ENCODE data around the gene USP9X.
"Not testable (repeated sequence)": the region's sequence is repeated elsewhere in the genome, so short reads cannot be mapped to it uniquely, and the experiment has no call there.

Gene USP9X

DNA sequence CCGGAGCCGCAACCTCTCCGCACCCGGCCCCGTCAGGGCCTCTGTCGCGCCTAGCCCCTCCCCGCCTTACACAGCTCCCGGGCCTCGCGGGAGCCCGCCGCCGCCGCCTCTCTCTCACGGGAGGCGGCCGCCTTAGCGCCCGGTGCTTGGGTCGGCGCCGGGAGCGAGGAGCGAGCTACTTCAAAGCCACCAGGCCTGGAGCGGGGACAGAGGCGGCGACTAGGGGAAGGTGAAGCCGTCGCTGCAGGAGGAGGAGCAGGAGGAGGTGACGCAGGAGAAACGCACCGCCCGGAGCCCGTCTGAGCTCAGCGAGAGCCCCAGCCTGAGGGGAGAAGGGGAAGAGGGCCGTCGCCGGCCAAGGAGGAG, 250 bp downstream of the USP9X start:
- peak; percentile 18 to 29 for DNase-seq (ENCODE audit: low read depth in 1 of 2, low spot score in 1 of 2)

DNA sequence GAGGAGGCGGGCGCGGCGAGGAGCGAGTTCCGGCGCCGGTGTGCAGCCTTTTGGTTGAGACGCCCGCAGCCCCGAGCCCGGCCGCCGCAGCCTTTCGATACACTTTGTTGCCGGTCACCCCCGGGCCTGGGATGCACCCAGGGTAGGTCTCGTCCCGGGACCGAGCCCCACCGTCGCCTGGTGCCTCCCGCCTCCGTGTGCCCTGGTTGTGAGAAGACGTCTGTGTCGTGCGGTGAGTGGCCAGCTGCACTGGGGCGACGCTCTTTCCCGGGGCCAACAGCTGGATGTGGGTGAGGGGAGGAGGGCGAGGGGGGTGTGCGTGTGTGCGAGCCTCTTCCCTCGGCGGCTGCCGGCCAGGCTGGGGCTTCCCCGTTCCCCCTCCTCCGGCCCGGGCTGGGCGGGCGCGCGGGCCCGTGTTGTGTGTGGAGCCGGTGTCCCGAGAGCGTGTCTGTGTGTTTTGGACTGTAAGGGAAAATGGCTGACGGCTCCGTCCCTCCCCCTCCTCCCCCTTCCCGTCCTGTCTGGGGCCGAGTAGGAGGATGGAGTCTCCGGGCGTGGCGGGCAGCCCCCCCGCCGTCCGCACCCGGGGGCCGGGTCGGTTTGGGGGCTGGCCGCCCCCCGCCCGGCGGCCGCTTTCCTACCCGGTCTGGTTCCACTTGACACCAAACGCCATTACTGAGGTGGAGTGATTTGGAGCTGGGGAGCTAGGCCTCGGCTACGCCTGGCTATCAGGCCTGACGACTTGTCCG, 807 bp downstream of the USP9X start:
- DNase-seq (ENCODE audit: low read depth in 1 of 2, low spot score in 1 of 2) = peak; percentile 8 to 10

DNA sequence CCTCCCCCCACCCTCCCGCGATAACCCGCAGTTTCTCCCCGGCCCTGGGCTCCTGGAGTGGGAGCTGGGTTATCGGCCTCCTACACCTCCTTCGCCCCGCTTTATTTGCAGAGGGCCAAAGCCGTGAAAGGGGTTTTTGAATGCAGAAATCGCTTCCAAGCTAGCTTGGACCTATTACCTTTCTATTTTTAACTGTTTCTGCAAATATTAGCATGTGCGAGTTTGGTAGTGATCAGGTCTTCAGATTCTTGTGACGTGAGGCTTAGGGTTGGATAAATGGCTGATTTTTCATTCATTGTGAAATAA, 1.3 kb downstream of the USP9X start:
- DNase-seq (ENCODE audit: low read depth in 1 of 2, low spot score in 1 of 2) = no peak

DNA sequence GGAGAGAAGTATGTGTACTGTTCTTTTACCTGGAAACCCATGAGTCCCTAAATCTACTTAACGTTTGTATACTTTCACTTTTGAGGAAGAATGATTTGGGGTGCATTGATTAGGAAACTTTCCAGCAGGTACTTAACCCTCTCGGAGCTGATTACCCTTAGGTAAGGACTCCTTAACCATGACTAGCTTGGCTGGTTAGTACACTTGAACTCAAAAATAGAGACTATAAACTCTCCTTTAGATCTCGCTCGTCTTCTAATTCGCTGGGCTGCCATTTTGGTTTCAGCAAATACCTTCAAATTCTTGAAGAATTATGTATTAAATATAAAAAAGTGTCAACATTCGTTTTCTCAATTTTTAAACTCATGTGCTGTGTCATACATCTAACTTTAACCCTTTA, 2.0 kb downstream of the USP9X start:
- no peak for DNase-seq (ENCODE audit: low read depth in 1 of 2, low spot score in 1 of 2)

DNA sequence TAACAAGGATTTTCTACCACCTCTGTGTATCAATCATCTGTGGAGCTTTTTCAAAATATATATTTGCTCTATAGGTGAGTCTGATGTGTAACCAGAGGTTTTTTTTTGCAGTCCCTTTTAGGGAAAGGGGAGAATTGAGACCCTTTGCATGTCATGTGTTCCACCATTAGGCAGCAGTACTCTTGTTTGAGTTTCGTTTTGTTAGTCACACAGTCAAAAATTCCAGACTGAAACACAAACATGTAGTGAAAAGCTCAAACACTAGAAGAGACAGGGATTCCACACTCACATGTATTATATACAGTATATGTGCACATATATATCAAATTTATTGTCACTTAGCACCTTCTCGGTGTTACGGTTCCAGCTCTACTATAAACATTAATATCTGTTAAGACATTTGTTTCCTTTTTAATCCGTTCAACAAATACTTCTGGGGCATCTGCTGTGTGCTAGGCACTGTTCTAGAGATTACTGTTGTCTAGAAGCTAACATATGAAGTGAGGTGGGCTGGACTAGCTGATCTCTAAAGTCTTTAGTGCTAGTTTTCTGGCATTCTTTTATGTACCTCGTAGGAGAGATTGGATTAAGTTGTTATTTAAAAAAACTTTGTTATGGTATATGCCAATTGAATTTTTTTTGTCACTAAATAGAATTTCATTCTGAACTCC, 5.5 kb downstream of the USP9X start:
- DNase-seq (ENCODE audit: low read depth in 1 of 2, low spot score in 1 of 2) = no peak

DNA sequence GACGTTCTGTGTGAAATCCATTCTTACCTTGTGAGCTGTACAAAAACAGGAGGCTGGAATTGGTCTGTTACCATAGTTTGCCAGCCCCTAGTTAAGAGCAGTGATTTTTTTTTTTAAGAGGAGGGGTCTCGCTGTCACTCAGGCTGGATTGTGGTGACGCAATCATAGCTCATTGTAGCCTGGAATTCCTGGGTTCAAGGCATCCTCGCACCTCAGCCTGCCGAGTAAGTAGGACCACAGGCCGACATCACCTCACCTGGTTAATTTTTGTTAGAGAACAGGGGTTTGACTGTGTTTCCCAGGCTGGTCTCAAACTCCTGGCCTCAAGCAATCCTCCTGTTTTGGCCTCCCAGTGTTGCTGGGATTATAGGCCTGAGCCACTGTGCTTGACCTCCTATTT, 7.5 kb downstream of the USP9X start:
- no peak for DNase-seq (ENCODE audit: low read depth in 1 of 2, low spot score in 1 of 2)

DNA sequence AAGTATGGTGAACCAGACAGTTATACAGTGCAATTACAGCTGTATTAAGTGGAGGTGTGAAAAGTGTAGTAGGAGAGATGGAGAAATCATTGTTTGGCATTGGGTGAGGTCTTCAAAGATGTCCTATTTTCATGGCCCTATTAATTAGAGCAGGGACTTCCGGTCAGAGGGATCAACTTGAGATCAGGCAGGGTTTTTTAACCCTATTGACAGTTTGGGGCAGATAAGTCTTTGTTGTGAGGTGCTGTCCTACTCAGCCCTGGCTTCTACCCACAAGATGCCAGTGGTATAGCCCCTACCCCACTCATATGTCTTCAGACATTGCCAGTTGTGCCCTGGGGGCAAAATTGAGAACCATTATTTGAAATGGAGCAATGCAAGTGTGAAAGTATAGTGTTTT, 9.9 kb downstream of the USP9X start:
- no peak for DNase-seq (ENCODE audit: low read depth in 1 of 2, low spot score in 1 of 2)

DNA sequence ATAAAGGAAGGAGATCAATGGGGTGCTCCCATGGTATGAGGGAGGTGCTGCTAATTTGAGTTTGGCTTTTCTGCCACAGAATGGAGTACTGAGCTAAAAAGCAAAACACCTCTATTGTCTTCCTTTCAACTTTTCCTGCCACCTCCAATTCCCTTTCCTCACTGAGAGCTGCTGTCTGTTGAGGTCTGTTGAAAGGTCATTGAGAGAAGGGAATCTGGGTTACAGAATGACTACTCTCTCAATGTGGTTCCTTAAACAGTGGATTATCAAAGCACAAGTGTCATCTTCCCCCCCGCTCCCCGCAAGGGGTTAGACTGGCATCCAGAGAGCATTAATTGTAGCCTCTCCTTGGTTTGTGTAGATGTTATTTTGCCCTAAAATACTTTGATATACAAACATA, 10.7 kb downstream of the USP9X start:
- no peak for DNase-seq (ENCODE audit: low read depth in 1 of 2, low spot score in 1 of 2)

DNA sequence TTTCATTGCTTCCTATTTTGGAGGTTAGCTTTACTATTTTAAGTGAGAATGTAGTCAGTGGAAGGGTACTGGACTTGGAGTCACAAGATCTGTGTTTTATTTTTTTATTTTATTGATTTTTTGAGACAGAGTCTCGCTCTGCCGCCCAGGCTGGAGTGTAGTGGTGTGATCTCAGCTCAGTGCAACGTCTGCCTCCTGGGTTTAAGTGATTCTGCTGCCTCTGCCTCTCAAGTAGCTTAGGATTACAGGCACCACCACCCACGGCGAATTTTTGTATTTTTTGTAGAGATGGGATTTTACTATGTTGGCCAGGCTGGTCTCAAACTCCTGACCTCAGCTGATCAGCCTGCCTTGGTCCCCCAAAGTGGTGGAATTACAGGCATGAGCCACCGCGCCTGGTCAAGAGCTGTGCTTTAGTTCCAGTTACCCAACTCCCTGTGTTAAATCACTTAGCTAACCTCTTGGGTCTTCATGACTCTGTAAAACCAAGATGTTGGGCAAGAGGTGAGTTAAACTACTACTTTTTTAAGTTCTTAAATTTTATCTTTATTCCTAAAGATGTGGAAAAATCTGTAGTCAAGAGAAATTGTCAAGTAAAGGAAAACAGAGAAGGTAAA, 11.2 kb downstream of the USP9X start:
- DNase-seq (ENCODE audit: low read depth in 1 of 2, low spot score in 1 of 2) = no peak

DNA sequence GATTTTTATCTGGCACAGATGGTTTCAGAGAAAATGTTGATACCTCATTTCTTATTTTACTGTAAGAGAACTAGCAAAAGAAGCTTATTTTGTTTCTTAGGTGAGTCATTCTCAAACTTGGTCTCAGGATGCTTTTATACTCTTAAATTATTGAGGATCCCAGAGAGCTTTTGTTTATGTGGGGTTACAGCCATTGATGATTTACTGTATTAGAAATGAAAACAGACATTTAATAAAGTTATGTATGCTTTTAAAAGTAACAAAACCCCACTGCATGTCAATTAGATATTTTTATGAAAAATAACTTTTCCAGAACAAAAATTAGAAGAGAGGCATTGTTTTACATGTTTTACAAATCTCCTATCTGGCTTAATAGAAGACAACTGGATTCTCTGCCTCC, 12.1 kb downstream of the USP9X start:
- no peak for DNase-seq (ENCODE audit: low read depth in 1 of 2, low spot score in 1 of 2)

DNA sequence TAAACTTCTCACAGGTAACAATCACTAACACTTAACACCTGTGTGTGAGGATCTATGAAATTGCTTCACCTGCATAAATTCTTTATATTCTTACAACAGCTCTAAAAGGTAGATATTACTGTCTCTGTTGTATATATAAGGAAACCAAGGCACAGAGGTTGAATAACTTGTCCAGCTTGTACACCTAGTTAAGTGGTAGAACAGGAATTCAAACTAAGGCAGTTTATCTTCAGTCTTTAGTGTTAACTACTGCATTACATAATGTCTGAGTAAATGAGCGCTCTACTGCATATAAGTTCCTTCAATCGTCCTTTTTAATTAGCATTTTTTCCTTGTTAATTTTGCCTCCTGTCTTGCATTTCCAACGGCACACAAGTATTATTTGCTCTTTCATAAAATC, 15.0 kb downstream of the USP9X start:
- DNase-seq (ENCODE audit: low read depth in 1 of 2, low spot score in 1 of 2) = no peak

DNA sequence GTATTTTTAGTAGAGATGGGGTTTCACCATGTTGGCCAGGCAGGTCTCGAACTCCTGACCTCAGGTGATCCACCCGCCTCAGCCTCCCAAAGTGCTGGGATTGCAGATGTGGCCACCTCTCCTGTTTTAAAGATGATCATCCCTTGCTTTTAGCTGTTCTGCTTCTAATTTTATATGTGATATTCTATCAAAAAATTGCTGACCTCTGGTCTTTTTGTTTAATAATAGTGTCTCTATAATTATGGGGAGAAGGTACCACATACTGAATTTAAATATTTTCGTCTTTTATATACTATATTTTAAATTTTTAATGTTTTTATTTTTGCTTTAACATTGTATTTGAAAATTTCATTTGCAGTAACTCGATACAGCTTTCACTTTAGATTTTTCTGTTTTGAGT, 15.6 kb downstream of the USP9X start:
- DNase-seq (ENCODE audit: low read depth in 1 of 2, low spot score in 1 of 2) = no peak

DNA sequence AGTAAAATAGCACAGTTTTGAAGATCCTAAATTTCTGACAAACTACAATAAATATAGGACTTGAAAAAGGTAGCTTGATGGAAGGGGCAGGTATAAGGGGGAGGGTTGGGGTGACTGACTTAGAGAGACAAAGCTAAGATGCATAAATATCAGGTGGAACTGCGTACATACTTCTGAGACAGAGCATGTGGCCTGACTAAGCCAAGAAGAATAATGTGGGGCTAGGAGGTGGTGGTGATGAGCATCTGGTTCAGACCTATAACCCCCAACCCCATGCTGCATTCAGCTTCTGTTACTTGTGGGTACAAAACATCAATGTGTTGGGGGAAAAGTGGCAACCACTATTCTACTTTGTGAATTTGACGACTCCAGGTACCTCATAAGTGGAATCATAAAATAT, 19.8 kb downstream of the USP9X start:
- no peak for DNase-seq (ENCODE audit: low read depth in 1 of 2, low spot score in 1 of 2)

DNA sequence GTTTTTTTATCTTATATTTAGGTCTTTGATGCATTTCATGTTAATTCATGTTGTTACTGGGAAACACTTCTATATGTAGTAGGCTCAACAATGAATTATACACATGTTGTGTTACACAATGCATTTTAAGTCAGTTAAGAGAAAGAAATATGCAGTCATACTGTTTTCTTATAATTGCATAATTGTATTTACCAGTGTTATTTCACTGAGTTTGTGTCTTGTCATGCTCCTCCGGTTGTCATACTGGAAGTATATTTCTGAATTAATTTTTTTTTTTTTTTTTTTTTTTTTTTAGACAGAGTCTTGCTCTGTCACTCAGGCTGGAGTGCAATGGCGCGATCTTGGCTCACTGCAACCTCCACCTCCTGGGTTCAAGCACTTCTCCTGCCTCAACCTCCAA, 21.0 kb downstream of the USP9X start:
- not testable (repeated sequence) for DNase-seq (ENCODE audit: low read depth in 1 of 2, low spot score in 1 of 2)

DNA sequence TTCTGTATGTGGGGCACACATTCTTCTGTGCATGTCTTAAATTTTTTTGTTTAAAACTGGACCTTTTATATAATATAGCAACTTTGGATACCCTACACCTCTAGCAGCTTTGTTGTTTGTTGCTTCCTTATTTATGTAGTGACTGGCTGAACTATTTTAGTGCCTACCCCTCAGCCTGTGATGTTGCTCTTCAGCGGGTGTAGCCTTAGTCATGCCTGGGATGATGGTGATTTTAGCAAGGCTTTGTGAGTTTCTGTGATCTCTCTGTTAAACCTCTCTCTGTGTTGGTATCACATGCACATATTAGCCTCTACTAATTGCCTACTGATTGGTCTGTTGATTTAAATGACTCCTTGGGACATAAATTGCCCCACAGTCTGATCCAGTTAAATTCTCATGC, 22.8 kb downstream of the USP9X start:
- no peak for DNase-seq (ENCODE audit: low read depth in 1 of 2, low spot score in 1 of 2)

DNA sequence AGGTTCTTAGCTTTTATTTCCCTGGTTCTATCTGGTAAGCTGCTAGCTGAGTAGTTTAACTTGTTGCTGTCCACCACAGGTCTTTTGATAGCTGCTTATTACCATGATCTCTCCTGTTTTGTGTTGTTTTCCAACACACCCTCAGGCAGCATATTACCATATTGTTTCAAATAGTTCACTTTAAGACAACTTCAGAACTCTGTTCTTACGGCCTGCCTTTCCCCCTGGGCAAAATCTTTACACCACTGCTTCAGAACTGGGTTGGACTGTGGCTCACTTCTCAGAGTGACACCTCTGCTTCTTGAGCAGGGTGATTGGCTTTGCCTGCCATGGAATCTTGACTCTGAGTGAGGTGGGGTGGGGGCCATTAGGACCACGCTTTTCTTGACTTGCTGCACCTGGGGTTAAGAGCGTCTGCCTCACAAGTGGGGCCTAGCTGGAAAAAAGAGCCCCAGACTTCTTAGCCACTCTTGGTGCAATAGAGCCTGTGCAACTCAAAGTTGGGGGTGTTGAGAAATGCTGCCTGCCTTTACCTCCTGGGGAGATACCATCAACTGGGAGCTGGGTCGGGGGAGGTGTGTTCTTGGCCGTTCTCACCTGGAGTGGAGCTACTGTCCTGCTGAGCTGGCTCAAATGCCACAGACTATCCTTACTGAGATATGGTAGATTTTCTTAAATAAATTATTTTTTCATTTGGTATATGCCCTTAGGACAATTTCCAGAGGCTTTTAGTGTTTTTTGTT, 23.4 kb downstream of the USP9X start:
- DNase-seq (ENCODE audit: low read depth in 1 of 2, low spot score in 1 of 2) = no peak

DNA sequence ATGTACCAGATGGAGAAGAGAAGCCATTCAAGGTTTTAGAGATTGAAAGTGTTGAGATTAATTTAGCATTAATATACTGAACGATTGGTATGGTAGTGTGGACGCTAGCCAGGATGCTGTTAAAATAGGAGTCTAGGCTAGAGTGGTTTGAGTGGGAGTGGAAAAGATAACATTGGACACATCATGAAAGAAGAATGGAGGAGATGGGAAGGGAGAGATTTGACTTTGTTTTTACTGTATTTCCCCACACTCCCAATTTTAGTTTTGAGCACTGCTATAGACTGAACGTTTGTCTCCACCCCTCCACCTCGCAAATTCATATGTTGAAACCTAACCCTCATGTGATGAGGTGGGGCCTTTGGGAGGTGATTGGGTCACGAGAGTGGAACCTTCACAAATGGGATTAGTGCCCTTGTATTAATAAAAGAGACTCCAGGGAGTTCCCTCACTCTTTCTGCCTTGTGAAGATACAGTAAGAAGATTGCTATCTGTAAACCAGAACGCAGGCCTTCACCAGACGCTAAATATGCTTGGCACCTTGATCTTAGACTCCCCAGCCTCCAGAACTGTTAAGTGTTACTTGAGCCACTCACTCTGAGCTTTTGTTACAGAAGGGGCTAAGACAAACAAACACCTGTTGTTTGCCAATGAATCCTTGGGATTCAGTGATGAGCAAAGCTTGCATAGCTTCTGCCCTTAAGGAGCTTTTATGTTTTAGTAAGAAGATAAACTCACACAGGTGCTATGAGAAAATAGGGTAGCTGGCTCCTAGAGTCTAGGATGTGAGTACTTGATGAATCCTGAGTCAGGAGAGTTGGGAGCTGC, 25.8 kb downstream of the USP9X start:
- no peak for DNase-seq (ENCODE audit: low read depth in 1 of 2, low spot score in 1 of 2)

DNA sequence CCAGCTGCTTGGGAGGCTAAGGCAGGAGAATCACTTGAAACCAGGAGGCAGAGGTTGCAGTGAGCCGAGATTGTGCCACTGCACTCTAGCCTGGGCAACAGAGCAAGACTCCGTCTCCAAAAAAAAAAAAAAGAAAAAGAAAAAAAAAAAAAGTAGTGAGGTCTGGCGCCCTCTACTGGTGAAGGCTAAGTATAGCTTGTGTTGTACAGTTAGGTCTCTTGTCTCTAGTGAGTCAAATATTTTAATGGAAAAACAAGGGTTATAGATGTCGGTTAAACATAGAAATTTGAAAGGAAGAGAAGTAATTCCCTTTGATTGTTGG, 29.8 kb downstream of the USP9X start:
- not testable (repeated sequence) for DNase-seq (ENCODE audit: low read depth in 1 of 2, low spot score in 1 of 2)

DNA sequence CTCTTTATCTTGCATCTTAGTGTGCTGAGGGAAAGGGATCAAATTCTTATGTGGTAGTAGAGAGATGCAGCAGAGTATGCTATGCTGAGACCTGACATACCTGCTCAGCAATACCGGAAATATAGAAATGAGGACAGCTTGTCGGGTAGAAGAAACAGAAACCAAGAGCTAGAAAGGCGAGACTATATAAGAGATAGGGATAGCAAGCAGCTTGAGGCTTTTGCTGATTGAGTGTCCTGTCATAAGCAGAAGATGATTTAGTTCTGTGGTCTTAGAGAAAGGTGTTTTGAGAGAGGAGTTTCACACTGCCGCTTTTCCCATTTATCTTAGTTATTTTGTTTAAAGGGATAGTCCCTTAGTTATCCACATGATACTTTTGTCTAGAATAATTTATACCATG, 31.7 kb downstream of the USP9X start:
- DNase-seq (ENCODE audit: low read depth in 1 of 2, low spot score in 1 of 2) = no peak

DNA sequence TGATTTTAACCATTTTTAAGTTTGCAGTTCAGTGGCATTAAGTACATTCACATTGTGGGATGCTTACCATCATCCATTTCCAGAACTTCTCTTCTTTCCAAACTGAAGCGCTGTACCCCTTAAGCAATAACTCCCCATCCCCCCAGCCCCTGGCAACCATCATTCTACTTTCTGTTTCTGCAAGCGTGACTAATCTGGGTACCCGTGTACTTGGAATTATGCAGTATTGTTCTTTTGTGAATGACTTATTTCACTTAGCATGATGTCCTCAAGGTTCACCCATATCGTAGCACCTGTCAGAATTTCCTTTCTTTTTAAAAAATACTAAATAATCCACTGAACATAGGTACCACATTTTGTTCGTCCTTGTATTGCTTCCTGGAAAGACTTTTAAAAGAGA, 32.9 kb downstream of the USP9X start:
- no peak for DNase-seq (ENCODE audit: low read depth in 1 of 2, low spot score in 1 of 2)

DNA sequence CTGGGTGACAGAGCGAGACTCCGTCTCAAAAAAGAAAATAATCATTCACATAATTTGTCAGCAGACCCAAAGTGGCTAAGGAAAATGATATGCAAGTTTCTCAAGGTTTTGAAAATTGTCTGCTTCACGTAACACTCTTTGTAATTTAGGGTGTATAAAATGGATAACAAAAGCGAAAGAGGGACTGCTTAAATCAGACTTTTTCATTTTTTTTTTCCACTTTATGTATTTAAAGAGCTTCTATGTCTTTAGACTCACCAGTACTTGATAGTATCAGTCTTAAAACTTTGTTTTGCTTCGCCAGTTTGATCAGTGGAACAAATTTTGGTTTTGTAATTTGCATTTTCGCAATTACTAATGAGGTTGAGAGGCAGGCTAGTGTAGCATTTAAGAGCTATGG, 34.6 kb downstream of the USP9X start:
- DNase-seq (ENCODE audit: low read depth in 1 of 2, low spot score in 1 of 2) = no peak

Data from stimulated activated CD4-positive, alpha-beta T cell treated with anti-CD3 and anti-CD28 coated beads, Interleukin-15, amount 100 ng/mL, for 1 hour (primary cell).